Spleen (tissue), 11 donors: ENCODE measurements around the gene DISC1. TPM values are rescaled to one million over a fixed set of nuclear protein-coding genes. Genes with fewer than 3 reads are reported as not detected.

Experiments
- DNase-seq: peaks from one replicate; pipeline ENCODE4 v3.0.0-alpha.2; 2020
- H3K27ac ChIP-seq, 8 donors: fragments of 200-600 bp; sonication (generic) in 7 of 8; 1 replicate in 4 of 8; 2 replicates in 4 of 8; pipeline versions ENCODE4 v1.5.0 to v1.8.0; 2016 to 2021; ENCODE audit warnings: inconsistent platforms in 4 of 8, mild to moderate bottlenecking in 4 of 8, moderate library complexity in 1 of 8
- H3K27me3 ChIP-seq, 7 donors: fragments of 200-600 bp; sonication (generic) in 6 of 7; replicated peaks in 1 of 7; 1 replicate in 4 of 7; 2 replicates in 3 of 7; pipeline versions ENCODE4 v1.5.0 to v1.8.0; 2016 to 2021; ENCODE audit warnings: inconsistent platforms in 3 of 7, mild to moderate bottlenecking in 1 of 7
- H3K36me3 ChIP-seq, 6 donors: fragments of 200-600 bp; sonication (generic) in 5 of 6; 1 replicate in 4 of 6; 2 replicates in 2 of 6; pipeline versions ENCODE4 v1.5.0 to v1.8.0; 2016 to 2021; ENCODE audit warnings: inconsistent platforms in 2 of 6
- H3K4me1 ChIP-seq, 6 donors: fragments of 200-600 bp; sonication (generic) in 5 of 6; 1 replicate in 3 of 6; 2 replicates in 3 of 6; pipeline versions ENCODE4 v1.5.0 to v1.8.0; 2016 to 2021; ENCODE audit warnings: inconsistent platforms in 3 of 6
- H3K4me3 ChIP-seq, 8 donors: fragments of 200-600 bp; sonication (generic) in 7 of 8; 1 replicate in 4 of 8; 2 replicates in 4 of 8; pipeline versions ENCODE4 v1.5.0 to v1.8.0; 2016 to 2021; ENCODE audit warnings: inconsistent platforms in 4 of 8, mild to moderate bottlenecking in 4 of 8, moderate library complexity in 2 of 8
- H3K9me3 ChIP-seq, 8 donors: fragments of 200-600 bp; sonication (generic) in 7 of 8; 1 replicate in 4 of 8; 2 replicates in 4 of 8; pipeline versions ENCODE4 v1.5.0 to v1.8.0; 2016 to 2021; ENCODE audit warnings: inconsistent platforms in 4 of 8
- CTCF ChIP-seq, 11 experiments: fragments of 200-600 bp in 7 of 11; fragments of 450-650 bp in 4 of 11; sonication (generic) in 4 of 11; IDR thresholded peaks in 8 of 11; conservative IDR thresholded peaks in 3 of 11; 1 replicate in 7 of 11; 2 replicates in 4 of 11; pipeline versions ENCODE4 v1.4.0 to v1.8.0; 2016 to 2021; ENCODE audit warnings: antibody characterized with exemption in 11 of 11, inconsistent platforms in 4 of 11, mild to moderate bottlenecking in 1 of 11
- POLR2A ChIP-seq, 3 donors: fragments of 450-650 bp; IDR thresholded peaks; one replicate each; pipeline ENCODE4 v1.5.1; 2017; ENCODE audit warnings: antibody characterized with exemption in 3 of 3, mild to moderate bottlenecking in 1 of 3
- POLR2AphosphoS5 ChIP-seq, 3 donors: sonication (generic); formaldehyde crosslinking; IDR thresholded peaks; one replicate each; pipeline ENCODE4 v1.5.1; 2017; ENCODE audit warnings: antibody characterized with exemption in 3 of 3
- WGBS, 5 donors: extraction: QIAGEN DNeasy Blood & Tissue Kit in 3 of 5; methylation state at CpG; one replicate each; pipeline versions ENCODE4 v1.1.5 to v1.1.7; 2013 to 2018; 5-methylcytosine and 5-hydroxymethylcytosine counted together
- intact Hi-C: fragments of 100-400 bp; cut with DNase I; formaldehyde crosslinking; loops from one replicate; pipeline ENCODE4 v1.15.0; 2023; ENCODE audit warnings: low total_unique reads
- polyA plus RNA-seq, 3 donors: library from polyadenylated mRNA; stranded (reverse); fragments of 200-250 nt; gene quantifications; one replicate each; pipeline ENCODE4 v1.2.1, GENCODE V29; 2013
- total RNA-seq, 7 donors: library from RNA; depleted of rRNA in 3 of 7; stranded (reverse); fragments of >200 nt in 3 of 7; fragmentation: NEBNext Ultra II Directional in 4 of 7; extraction: Animal tissue kit (Norgen Biotek cat#: 25700) in 4 of 7; gene quantifications; one replicate each; pipeline versions ENCODE4 v1.1.0 to v1.2.1, GENCODE V29; 2016 to 2021
- donor health status: healthy with polysubstance abuse.
- donor health status: DM: no; HTN: no; CAD: no; lungs with moderate emphysema.
- donor health status: DM: no; HTN: no; CAD: no.
- donor health status: Bipolar disorder and iron deficiency.
- donor health status: healthy.
- donor health status: DM: no; HTN: no; CAD: no.
- donor health status: DM: yes; HTN: yes; CAD: no.

DISC1 gene
- total and polyA plus RNA-seq, 10 donors: 0.89 to 36.4 (median 24.2) TPM

- H3K27me3 ChIP-seq: no peaks in the 10 kb centered on the region
- H3K4me3 ChIP-seq: no peak overlapping the region
- DNase-seq: no peak
- 87 to 96% (median 94%) methylated on average over 6 of the region's 6 CpGs for WGBS, 5 donors
- TF ChIP-seq CTCF (IDR thresholded peaks at IDR 0.05 in 8 of 11, conservative IDR thresholded peaks at IDR 0.05 in 3 of 11) (no peak), POLR2AphosphoS5 (IDR thresholded peaks at IDR 0.05) (no peak), POLR2A (IDR thresholded peaks at IDR 0.05) (no peak)
- intact Hi-C loops: no loop called here
- no peaks in the 10 kb centered on the region for H3K4me1 ChIP-seq
- peaks cover 0 to 2% (median 0%) of the 10 kb centered on the region in 8 donors for H3K9me3 ChIP-seq
- H3K36me3 ChIP-seq: no peaks in the 10 kb centered on the region
- H3K27ac ChIP-seq: no peak overlapping the region
These were observed 261.3 kb downstream of the DISC1 start for GRCh38 chr1:231887866-231888265.

- Histone ChIP-seq H3K27me3 (no peaks in the 10 kb centered on the region), H3K9me3 (peaks cover 0 to 9% (median 0%) of the 10 kb centered on the region in 8 donors), H3K27ac (no peak overlapping the region), H3K4me3 (no peak overlapping the region), H3K4me1 (no peaks in the 10 kb centered on the region), H3K36me3 (no peaks in the 10 kb centered on the region)
- 88 to 94% (median 90%) methylated on average over 4 of the region's 4 CpGs for WGBS, 5 donors
- intact Hi-C loops: no loop called here
- DNase-seq: no peak
- TF ChIP-seq POLR2A (IDR thresholded peaks at IDR 0.05) (no peak), POLR2AphosphoS5 (IDR thresholded peaks at IDR 0.05) (no peak), CTCF (IDR thresholded peaks at IDR 0.05 in 8 of 11, conservative IDR thresholded peaks at IDR 0.05 in 3 of 11) (no peak)
These were observed 264.2 kb downstream of the DISC1 start for GRCh38 chr1:231890791-231891190.

GRCh38 chr1:231893400-231894102, 267.0 kb downstream of the DISC1 start:
- DNase-seq: no peak
- Histone ChIP-seq H3K9me3 (peaks cover 0 to 9% (median 0%) of the 10 kb centered on the region in 8 donors), H3K36me3 (no peaks in the 10 kb centered on the region), H3K27ac (no peak overlapping the region), H3K27me3 (no peaks in the 10 kb centered on the region), H3K4me1 (no peaks in the 10 kb centered on the region), H3K4me3 (no peak overlapping the region)
- no peak for TF ChIP-seq CTCF (IDR thresholded peaks at IDR 0.05 in 8 of 11, conservative IDR thresholded peaks at IDR 0.05 in 3 of 11)
- TF ChIP-seq POLR2A (IDR thresholded peaks at IDR 0.05): no peak
- TF ChIP-seq POLR2AphosphoS5 (IDR thresholded peaks at IDR 0.05): no peak
- intact Hi-C loops: no loop called here
- WGBS, 5 donors: 83 to 93% (median 89%) methylated on average over 7 of the region's 7 CpGs

- no peak for DNase-seq
- intact Hi-C loops: no loop called here
- Histone ChIP-seq H3K9me3 (peaks cover 0 to 9% (median 0%) of the 10 kb centered on the region in 8 donors), H3K27ac (no peak overlapping the region), H3K4me3 (no peak overlapping the region), H3K4me1 (no peaks in the 10 kb centered on the region), H3K27me3 (no peaks in the 10 kb centered on the region), H3K36me3 (no peaks in the 10 kb centered on the region)
- WGBS, 5 donors: 94 to 98% (median 97%) methylated on average over 4 of the region's 4 CpGs
- TF ChIP-seq POLR2AphosphoS5 (IDR thresholded peaks at IDR 0.05): no peak
- no peak for TF ChIP-seq CTCF (IDR thresholded peaks at IDR 0.05 in 8 of 11, conservative IDR thresholded peaks at IDR 0.05 in 3 of 11)
- no peak for TF ChIP-seq POLR2A (IDR thresholded peaks at IDR 0.05)
These were observed 270.2 kb downstream of the DISC1 start for GRCh38 chr1:231896806-231897205.
